ENCODE data around the gene PIK3AP1. TPM values are rescaled to one million over a fixed set of nuclear protein-coding genes. Genes with fewer than 3 reads are reported as not detected.

The PIK3AP1 gene
- total and polyA plus RNA-seq, 2 of the 13 experiments (the other 11 are each of a cell fraction or from before 2014, with no cell fraction given) = 3.6 to 13.8 TPM

DNA sequence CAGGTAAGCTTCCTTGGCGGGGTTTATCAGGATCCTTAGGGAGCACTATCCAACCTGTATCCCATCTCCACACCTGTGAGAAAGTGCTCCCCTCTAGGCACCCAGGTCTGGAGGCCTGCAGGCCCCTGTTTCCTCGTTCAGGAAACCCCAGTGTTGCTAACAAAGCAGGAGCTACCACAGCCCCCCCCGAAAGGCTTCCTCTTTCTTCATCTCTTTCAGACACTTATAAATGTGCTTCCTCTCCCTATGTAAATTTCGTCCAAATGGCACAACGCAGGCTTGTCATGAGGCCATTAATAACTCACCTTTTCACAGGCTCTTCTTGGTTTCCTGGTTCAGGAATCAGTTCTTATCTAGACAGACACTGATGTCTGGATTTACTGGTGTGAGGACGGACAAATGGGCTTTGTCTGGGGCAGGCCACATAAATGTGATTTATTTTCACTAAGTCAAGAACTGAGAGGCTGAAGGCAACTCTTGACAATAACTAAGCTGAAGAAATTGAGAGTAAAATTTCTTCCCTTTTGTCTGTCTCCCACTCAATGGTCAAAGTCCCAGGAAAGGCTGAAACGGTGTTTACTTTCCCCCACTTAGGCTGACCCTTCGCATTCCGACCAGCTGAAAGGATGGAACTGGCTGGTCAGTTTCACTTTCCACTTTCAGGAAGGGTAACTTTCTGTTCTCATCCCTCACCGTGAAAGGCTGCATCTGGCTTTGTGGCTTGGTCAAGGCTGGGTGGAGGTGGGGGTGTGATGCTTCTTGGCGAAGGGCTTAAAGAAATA, 46.8 kb downstream of the PIK3AP1 start (continued):
- TF ChIP-seq THYN1 (CRISPR knock-in tag; IDR thresholded peaks at IDR 0.05; ENCODE audit: borderline replicate concordance, low read depth) (no peak), PRDM4 (CRISPR knock-in tag; IDR thresholded peaks at IDR 0.05; ENCODE audit: borderline replicate concordance) (no peak), MIER3 (CRISPR knock-in tag; IDR thresholded peaks at IDR 0.05; ENCODE audit: borderline replicate concordance) (0 out of 2 replicates have a peak, but pooled peaks have one; percentile 27), DNMT3B (CRISPR knock-in tag; conservative IDR thresholded peaks at IDR 0.05) (no peak), RAD51 (IDR thresholded peaks at IDR 0.05; ENCODE audit: borderline replicate concordance) (no peak), ZNF788 (CRISPR knock-in tag; IDR thresholded peaks at IDR 0.05; ENCODE audit: borderline replicate concordance) (no peak), ZBTB1 (CRISPR knock-in tag; IDR thresholded peaks at IDR 0.05; ENCODE audit: borderline replicate concordance) (no peak), ZIK1 (CRISPR knock-in tag; IDR thresholded peaks at IDR 0.05; ENCODE audit: borderline replicate concordance, low read depth) (no peak), AKAP8 (CRISPR knock-in tag; IDR thresholded peaks at IDR 0.05) (no peak; the same call in 1 of the 2 replicates), RFXANK (CRISPR knock-in tag; IDR thresholded peaks at IDR 0.05) (no peak), ZNF556 (CRISPR knock-in tag; IDR thresholded peaks at IDR 0.05; ENCODE audit: borderline replicate concordance) (no peak), ZBTB20 (CRISPR knock-in tag; IDR thresholded peaks at IDR 0.05; ENCODE audit: borderline replicate concordance, low read depth) (no peak), ZNF761 (CRISPR knock-in tag; conservative IDR thresholded peaks at IDR 0.05) (no peak), MIER2 (CRISPR knock-in tag; IDR thresholded peaks at IDR 0.05) (no peak), TBX2 (CRISPR knock-in tag; IDR thresholded peaks at IDR 0.05; ENCODE audit: borderline replicate concordance) (peak; percentile 68), ZBTB8A (CRISPR knock-in tag; IDR thresholded peaks at IDR 0.05; ENCODE audit: borderline replicate concordance, low read depth) (no peak), TOPORS (CRISPR knock-in tag; IDR thresholded peaks at IDR 0.05) (no peak), ARNTL (CRISPR knock-in tag; IDR thresholded peaks at IDR 0.05) (no peak)
- TF ChIP-seq, protein P1, sequence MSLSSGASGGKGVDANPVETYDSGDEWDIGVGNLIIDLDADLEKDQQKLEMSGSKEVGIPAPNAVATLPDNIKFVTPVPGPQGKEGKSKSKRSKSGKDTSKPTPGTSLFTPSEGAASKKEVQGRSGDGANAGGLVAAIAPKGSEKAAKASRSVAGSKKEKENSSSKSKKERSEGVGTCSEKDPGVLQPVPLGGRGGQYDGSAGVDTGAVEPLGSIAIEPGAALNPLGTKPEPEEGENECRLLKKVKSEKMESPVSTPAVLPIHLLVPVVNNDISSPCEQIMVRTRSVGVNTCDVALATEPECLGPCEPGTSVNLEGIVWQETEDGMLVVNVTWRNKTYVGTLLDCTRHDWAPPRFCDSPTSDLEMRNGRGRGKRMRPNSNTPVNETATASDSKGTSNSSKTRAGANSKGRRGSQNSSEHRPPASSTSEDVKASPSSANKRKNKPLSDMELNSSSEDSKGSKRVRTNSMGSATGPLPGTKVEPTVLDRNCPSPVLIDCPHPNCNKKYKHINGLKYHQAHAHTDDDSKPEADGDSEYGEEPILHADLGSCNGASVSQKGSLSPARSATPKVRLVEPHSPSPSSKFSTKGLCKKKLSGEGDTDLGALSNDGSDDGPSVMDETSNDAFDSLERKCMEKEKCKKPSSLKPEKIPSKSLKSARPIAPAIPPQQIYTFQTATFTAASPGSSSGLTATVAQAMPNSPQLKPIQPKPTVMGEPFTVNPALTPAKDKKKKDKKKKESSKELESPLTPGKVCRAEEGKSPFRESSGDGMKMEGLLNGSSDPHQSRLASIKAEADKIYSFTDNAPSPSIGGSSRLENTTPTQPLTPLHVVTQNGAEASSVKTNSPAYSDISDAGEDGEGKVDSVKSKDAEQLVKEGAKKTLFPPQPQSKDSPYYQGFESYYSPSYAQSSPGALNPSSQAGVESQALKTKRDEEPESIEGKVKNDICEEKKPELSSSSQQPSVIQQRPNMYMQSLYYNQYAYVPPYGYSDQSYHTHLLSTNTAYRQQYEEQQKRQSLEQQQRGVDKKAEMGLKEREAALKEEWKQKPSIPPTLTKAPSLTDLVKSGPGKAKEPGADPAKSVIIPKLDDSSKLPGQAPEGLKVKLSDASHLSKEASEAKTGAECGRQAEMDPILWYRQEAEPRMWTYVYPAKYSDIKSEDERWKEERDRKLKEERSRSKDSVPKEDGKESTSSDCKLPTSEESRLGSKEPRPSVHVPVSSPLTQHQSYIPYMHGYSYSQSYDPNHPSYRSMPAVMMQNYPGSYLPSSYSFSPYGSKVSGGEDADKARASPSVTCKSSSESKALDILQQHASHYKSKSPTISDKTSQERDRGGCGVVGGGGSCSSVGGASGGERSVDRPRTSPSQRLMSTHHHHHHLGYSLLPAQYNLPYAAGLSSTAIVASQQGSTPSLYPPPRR (CRISPR knock-in tag; IDR thresholded peaks at IDR 0.05; ENCODE audit: borderline replicate concordance) = no peak
- TF ChIP-seq, protein P2, sequence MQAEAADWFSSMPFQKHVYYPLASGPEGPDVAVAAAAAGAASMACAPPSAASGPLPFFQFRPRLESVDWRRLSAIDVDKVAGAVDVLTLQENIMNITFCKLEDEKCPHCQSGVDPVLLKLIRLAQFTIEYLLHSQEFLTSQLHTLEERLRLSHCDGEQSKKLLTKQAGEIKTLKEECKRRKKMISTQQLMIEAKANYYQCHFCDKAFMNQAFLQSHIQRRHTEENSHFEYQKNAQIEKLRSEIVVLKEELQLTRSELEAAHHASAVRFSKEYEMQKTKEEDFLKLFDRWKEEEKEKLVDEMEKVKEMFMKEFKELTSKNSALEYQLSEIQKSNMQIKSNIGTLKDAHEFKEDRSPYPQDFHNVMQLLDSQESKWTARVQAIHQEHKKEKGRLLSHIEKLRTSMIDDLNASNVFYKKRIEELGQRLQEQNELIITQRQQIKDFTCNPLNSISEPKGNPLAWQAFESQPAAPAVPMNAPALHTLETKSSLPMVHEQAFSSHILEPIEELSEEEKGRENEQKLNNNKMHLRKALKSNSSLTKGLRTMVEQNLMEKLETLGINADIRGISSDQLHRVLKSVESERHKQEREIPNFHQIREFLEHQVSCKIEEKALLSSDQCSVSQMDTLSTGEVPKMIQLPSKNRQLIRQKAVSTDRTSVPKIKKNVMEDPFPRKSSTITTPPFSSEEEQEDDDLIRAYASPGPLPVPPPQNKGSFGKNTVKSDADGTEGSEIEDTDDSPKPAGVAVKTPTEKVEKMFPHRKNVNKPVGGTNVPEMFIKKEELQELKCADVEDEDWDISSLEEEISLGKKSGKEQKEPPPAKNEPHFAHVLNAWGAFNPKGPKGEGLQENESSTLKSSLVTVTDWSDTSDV (CRISPR knock-in tag; IDR thresholded peaks at IDR 0.05) = no peak
